Memory B cell (primary cell): Measurements from ENCODE around the gene NAA35.

Source experiments
- ATAC-seq: fragments of 150-1000 bp; cut with Tn5 transposase; 2 replicates; pipeline ENCODE4 v1.10.0; 2021; ENCODE audit warnings: low read depth, mild to moderate bottlenecking, moderate library complexity
- DNase-seq, 2 donors: peaks; one replicate each; pipeline ENCODE4 v3.0.0; 2022; ENCODE audit warnings: low spot score in 2 of 2
- H3K27ac Mint-ChIP-seq: one replicate; pipeline ENCODE4 v1.8.0; 2022; ENCODE audit warnings: mild to moderate bottlenecking, moderate library complexity, mixed read lengths
- H3K27me3 Mint-ChIP-seq: one replicate; pipeline ENCODE4 v1.8.0; 2022; ENCODE audit warnings: mixed read lengths
- H3K36me3 Mint-ChIP-seq: one replicate; pipeline ENCODE4 v1.8.0; 2022; ENCODE audit warnings: mild to moderate bottlenecking, mixed read lengths
- H3K4me1 Mint-ChIP-seq: one replicate; pipeline ENCODE4 v1.8.0; 2022; ENCODE audit warnings: mixed read lengths
- H3K4me3 Mint-ChIP-seq: one replicate; pipeline ENCODE4 v1.8.0; 2022; ENCODE audit warnings: mild to moderate bottlenecking, moderate library complexity, mixed read lengths
- H3K9me3 Mint-ChIP-seq: one replicate; pipeline ENCODE4 v1.8.0; 2022; ENCODE audit warnings: mixed read lengths

NAA35 gene

DNA sequence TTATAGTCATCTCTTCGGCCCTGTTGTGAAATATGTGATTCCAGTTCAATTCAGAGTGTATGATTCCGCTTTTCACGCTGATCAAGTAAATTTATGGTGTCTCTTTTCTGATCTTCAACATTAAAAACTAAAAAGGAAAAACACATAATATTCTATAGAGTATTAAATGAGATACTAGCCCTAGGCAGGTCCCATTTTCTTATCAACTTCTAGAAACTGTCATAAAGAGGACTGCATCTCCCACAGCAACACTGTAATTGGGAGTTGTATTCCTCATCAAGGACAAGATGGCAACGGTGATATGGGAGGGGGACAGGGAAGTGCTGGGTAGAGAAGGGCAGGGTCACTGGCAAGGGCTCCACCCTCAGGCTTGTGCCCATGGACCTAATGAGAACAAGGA lies 86.8 kb downstream of the NAA35 start:
- peaks cover 48% of the 10 kb centered on the region for H3K36me3 Mint-ChIP-seq
- peaks cover 4% of the 10 kb centered on the region for H3K9me3 Mint-ChIP-seq
- H3K4me1 Mint-ChIP-seq = no peaks in the 10 kb centered on the region
- no peaks in the 10 kb centered on the region for H3K27me3 Mint-ChIP-seq
- no peak overlapping the region for H3K27ac Mint-ChIP-seq
- H3K4me3 Mint-ChIP-seq = no peak overlapping the region
- DNase-seq (no peak), ATAC-seq (no peak)

GRCh38 chr9:86034863-86035734 lies 94.2 kb downstream of the NAA35 start:
- Mint-ChIP-seq H3K4me3 (no peak overlapping the region), H3K9me3 (no peaks in the 10 kb centered on the region), H3K27me3 (no peaks in the 10 kb centered on the region), H3K4me1 (no peaks in the 10 kb centered on the region), H3K27ac (no peak overlapping the region), H3K36me3 (peaks cover 4% of the 10 kb centered on the region)
- DNase-seq (no peak), ATAC-seq (no peak)

GRCh38 chr9:86035827-86036440 lies 95.0 kb downstream of the NAA35 start:
- no peak overlapping the region for H3K27ac Mint-ChIP-seq
- no peaks in the 10 kb centered on the region for H3K4me1 Mint-ChIP-seq
- H3K9me3 Mint-ChIP-seq = no peaks in the 10 kb centered on the region
- H3K27me3 Mint-ChIP-seq = no peaks in the 10 kb centered on the region
- no peak for ATAC-seq
- DNase-seq = no peak
- H3K36me3 Mint-ChIP-seq = peaks cover 4% of the 10 kb centered on the region
- H3K4me3 Mint-ChIP-seq = no peak overlapping the region

DNA sequence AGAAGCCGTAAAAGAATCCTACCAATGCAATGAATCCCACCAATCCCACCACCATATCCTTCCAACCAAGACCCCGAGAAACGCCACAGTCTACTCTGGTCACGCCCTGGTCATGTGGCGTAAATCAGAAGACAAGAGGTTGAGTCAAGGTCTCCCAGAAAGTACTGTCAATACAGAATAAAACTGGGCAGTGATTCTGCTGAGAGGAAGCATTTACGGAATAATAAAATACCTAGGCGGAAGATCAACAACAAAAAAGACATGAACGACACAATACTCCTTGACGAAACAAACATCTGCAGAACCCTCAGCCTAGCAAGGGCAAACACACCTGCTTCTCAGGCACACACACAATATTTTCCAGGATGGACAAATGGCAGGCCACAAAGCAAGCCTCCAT lies 95.6 kb downstream of the NAA35 start:
- no peak overlapping the region for H3K4me3 Mint-ChIP-seq
- DNase-seq (no peak), ATAC-seq (no peak)
- H3K4me1 Mint-ChIP-seq = no peaks in the 10 kb centered on the region
- H3K36me3 Mint-ChIP-seq = peaks cover 4% of the 10 kb centered on the region
- H3K27me3 Mint-ChIP-seq = no peaks in the 10 kb centered on the region
- H3K9me3 Mint-ChIP-seq = no peaks in the 10 kb centered on the region
- H3K27ac Mint-ChIP-seq = no peak overlapping the region

- no peak overlapping the region for H3K4me3 Mint-ChIP-seq
- no peaks in the 10 kb centered on the region for H3K36me3 Mint-ChIP-seq
- no peak for DNase-seq
- no peaks in the 10 kb centered on the region for H3K9me3 Mint-ChIP-seq
- ATAC-seq = no peak
- no peak overlapping the region for H3K27ac Mint-ChIP-seq
- no peaks in the 10 kb centered on the region for H3K4me1 Mint-ChIP-seq
- H3K27me3 Mint-ChIP-seq = peaks cover 2% of the 10 kb centered on the region
These were observed 99.3 kb downstream of the NAA35 start for GRCh38 chr9:86039991-86040860.

- Mint-ChIP-seq H3K27me3 (peaks cover 2% of the 10 kb centered on the region), H3K27ac (no peak overlapping the region), H3K4me1 (no peaks in the 10 kb centered on the region), H3K4me3 (no peak overlapping the region), H3K9me3 (no peaks in the 10 kb centered on the region), H3K36me3 (no peaks in the 10 kb centered on the region)
- no peak for ATAC-seq
- DNase-seq = no peak
These were observed 99.9 kb downstream of the NAA35 start for GRCh38 chr9:86040861-86041155.

DNA sequence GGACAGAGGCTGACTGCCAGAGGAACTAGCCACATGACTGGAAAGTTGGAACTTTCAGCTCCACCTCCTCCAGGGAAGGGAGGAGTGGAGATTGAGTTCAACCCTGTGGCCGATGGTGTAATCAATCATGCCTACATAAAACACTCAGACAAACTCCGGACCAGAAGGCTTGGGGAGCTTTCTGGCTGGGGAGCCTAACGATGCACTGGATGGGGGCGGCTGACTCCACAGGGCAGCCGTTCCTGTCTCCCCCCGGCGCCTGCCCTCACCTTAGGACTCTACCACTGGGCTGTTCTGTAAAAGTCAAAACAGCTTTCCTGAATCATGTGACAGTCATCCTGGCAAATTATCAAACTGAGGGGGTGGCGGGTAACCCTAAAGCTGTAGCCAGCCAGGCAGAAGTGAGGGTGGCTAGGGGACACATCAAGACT lies 100.4 kb downstream of the NAA35 start:
- no peaks in the 10 kb centered on the region for H3K36me3 Mint-ChIP-seq
- peaks cover 2% of the 10 kb centered on the region for H3K27me3 Mint-ChIP-seq
- no peaks in the 10 kb centered on the region for H3K9me3 Mint-ChIP-seq
- ATAC-seq (no peak), DNase-seq (no peak)
- H3K4me3 Mint-ChIP-seq = no peak overlapping the region
- no peak overlapping the region for H3K27ac Mint-ChIP-seq
- no peaks in the 10 kb centered on the region for H3K4me1 Mint-ChIP-seq

- DNase-seq = no peak
- ATAC-seq = no peak
- no peak overlapping the region for H3K27ac Mint-ChIP-seq
- no peaks in the 10 kb centered on the region for H3K36me3 Mint-ChIP-seq
- H3K9me3 Mint-ChIP-seq = no peaks in the 10 kb centered on the region
- no peaks in the 10 kb centered on the region for H3K4me1 Mint-ChIP-seq
- H3K4me3 Mint-ChIP-seq = no peak overlapping the region
- peaks cover 2% of the 10 kb centered on the region for H3K27me3 Mint-ChIP-seq
These were observed 101.4 kb downstream of the NAA35 start for GRCh38 chr9:86042199-86042978.

DNA sequence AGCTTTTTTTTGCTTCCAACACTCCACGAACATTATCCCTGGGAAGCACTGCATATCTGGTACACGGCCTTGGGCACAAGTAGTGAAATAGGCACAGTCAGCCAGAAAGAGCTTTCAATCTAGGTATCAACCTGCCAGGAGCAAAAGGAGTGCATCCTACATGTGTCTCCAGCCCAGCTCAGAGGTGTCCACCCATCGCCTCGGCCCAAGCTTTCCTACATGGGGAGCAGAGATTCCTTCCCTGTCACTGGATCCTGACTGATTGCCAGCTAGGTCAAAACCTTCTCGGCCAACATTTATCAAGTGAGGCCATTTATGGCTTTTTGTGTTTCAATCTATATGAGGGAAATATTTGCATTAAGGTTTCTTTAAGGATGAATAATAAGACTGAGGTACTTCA lies 102.6 kb downstream of the NAA35 start:
- no peaks in the 10 kb centered on the region for H3K9me3 Mint-ChIP-seq
- no peaks in the 10 kb centered on the region for H3K4me1 Mint-ChIP-seq
- no peaks in the 10 kb centered on the region for H3K36me3 Mint-ChIP-seq
- DNase-seq (no peak), ATAC-seq (no peak)
- H3K4me3 Mint-ChIP-seq = no peak overlapping the region
- H3K27me3 Mint-ChIP-seq = peaks cover 2% of the 10 kb centered on the region
- H3K27ac Mint-ChIP-seq = no peak overlapping the region

DNA sequence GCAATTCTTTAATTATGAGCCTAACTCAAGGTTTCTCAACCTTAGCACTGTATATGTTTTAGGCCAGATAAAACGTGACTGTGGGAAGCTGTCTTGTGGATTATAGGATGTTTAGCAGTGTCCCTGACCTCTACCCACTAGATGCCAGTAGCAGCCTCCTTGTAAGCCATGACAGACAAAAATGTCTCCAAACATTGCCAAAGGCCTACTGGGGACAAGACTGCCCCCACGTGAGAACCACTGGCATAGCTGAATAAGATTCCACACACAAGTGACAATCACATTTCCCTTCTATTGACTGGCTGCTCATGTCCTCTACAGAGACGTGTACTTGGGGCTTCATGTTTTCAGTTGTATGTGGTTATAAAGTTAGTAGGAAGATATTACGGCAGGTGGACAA lies 103.1 kb downstream of the NAA35 start:
- DNase-seq = no peak
- no peaks in the 10 kb centered on the region for H3K4me1 Mint-ChIP-seq
- no peak overlapping the region for H3K27ac Mint-ChIP-seq
- no peaks in the 10 kb centered on the region for H3K36me3 Mint-ChIP-seq
- H3K4me3 Mint-ChIP-seq = no peak overlapping the region
- H3K27me3 Mint-ChIP-seq = peaks cover 2% of the 10 kb centered on the region
- no peaks in the 10 kb centered on the region for H3K9me3 Mint-ChIP-seq
- no peak for ATAC-seq

GRCh38 chr9:86045654-86046053 lies 104.7 kb downstream of the NAA35 start:
- H3K4me3 Mint-ChIP-seq = no peak overlapping the region
- ATAC-seq = no peak
- no peak overlapping the region for H3K27ac Mint-ChIP-seq
- peaks cover 2% of the 10 kb centered on the region for H3K27me3 Mint-ChIP-seq
- H3K4me1 Mint-ChIP-seq = no peaks in the 10 kb centered on the region
- no peak for DNase-seq
- H3K36me3 Mint-ChIP-seq = no peaks in the 10 kb centered on the region
- H3K9me3 Mint-ChIP-seq = no peaks in the 10 kb centered on the region

DNA sequence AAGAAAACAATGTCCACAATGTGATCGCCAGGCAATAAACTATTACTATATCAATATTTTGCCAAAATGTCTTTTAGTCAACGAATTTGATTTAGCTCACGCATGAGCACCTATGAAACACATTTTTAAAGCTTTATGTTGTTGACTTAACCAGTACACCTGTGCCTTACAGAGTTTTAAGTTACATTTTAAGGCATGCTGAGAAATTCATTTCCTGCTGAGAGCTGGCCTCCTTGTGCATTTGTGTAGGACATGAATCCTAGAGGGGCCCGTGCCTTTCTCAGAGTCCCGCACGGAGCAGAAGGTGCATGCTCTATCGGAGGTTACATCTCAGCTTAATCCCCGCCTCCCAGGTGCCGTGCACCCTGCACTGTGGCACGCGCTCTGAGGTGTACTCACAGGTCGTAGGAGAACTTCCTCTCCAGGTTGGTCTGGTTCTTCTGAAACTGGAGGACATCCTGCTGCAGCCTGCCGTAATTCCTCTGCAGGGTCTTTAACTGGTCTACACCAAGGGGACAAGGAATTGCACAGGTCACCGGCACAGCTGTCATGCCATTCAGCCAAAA lies 105.2 kb downstream of the NAA35 start:
- no peaks in the 10 kb centered on the region for H3K9me3 Mint-ChIP-seq
- no peak overlapping the region for H3K4me3 Mint-ChIP-seq

GRCh38 chr9:86046930-86047341 lies 106.0 kb downstream of the NAA35 start:
- H3K4me1 Mint-ChIP-seq = no peaks in the 10 kb centered on the region
- no peak overlapping the region for H3K27ac Mint-ChIP-seq
- no peaks in the 10 kb centered on the region for H3K36me3 Mint-ChIP-seq
- ATAC-seq = no peak
- H3K9me3 Mint-ChIP-seq = no peaks in the 10 kb centered on the region
- no peak overlapping the region for H3K4me3 Mint-ChIP-seq
- no peak for DNase-seq
- peaks cover 2% of the 10 kb centered on the region for H3K27me3 Mint-ChIP-seq

More for the DNA sequence above, 105.2 kb downstream of the NAA35 start:
- ATAC-seq (no peak), DNase-seq (no peak)
- no peaks in the 10 kb centered on the region for H3K36me3 Mint-ChIP-seq
- H3K27me3 Mint-ChIP-seq = peaks cover 2% of the 10 kb centered on the region
- no peaks in the 10 kb centered on the region for H3K4me1 Mint-ChIP-seq
- no peak overlapping the region for H3K27ac Mint-ChIP-seq
